Body of pancreas (tissue), 4 donors: ENCODE data around the gene ACVR1B. TPM values are rescaled to one million over a fixed set of nuclear protein-coding genes. Genes with fewer than 3 reads are reported as not detected.

ENCODE experiments used
- ATAC-seq: fragments of 150-250 bp; one replicate; pipeline ENCODE4 v1.9.1; 2016
- DNase-seq, 4 donors: peaks; one replicate each; pipeline ENCODE4 v3.0.0-alpha.2; 2019
- H3K27ac ChIP-seq, 4 donors: fragments of 200-600 bp; sonication (generic); 1 replicate in 3 of 4; 2 replicates in 1 of 4; pipeline versions ENCODE4 v1.5.1 to v1.6.1; 2016 to 2019; ENCODE audit warnings: mild to moderate bottlenecking in 1 of 4, mixed read lengths in 1 of 4, moderate library complexity in 1 of 4
- H3K27me3 ChIP-seq, 2 donors: fragments of 200-600 bp; sonication (generic); one replicate each; pipeline ENCODE4 v1.6.0; 2016; ENCODE audit warnings: mild to moderate bottlenecking in 1 of 2
- H3K36me3 ChIP-seq, 2 donors: fragments of 200-600 bp; sonication (generic); replicated peaks in 1 of 2; 2 replicates each; pipeline ENCODE4 v1.5.1; 2016; ENCODE audit warnings: low read depth in 2 of 2; ENCODE audit not compliant: insufficient read depth in 1 of 2
- H3K4me1 ChIP-seq: fragments of 200-600 bp; sonication (generic); one replicate; pipeline ENCODE4 v1.6.0; 2016
- H3K4me3 ChIP-seq, 2 donors: fragments of 200-600 bp; sonication (generic); 1 replicate in 1 of 2; 2 replicates in 1 of 2; pipeline ENCODE4 v1.5.1; 2016 to 2019
- H3K9me3 ChIP-seq, 3 donors: fragments of 200-600 bp; sonication (generic); 1 replicate in 2 of 3; 2 replicates in 1 of 3; pipeline ENCODE4 v1.5.1; 2016
- POLR2A ChIP-seq, 3 donors: fragments of 450-650 bp; IDR thresholded peaks; one replicate each; pipeline ENCODE4 v1.6.1; 2016; ENCODE audit warnings: antibody characterized with exemption in 3 of 3, mild to moderate bottlenecking in 2 of 3
- WGBS, 2 donors: methylation state at CpG; one replicate each; pipeline ENCODE4 v1.1.5; 2017; 5-methylcytosine and 5-hydroxymethylcytosine counted together
- intact Hi-C: fragments of 100-400 bp; cut with DNase I; formaldehyde crosslinking; loops from one replicate; pipeline ENCODE4 v1.15.1; 2023
- total RNA-seq, 2 donors: library from RNA; depleted of rRNA; stranded (reverse); fragments of >200 nt; gene quantifications; one replicate each; pipeline ENCODE4 v1.1.0, GENCODE V29; 2016
- TF ChIP-seq, protein P1 (sequence below), 7 experiments: fragments of 450-650 bp in 4 of 7; fragments of 200-600 bp in 3 of 7; sonication (generic) in 3 of 7; IDR thresholded peaks; one replicate each; pipeline ENCODE4 v1.5.1; 2016 to 2019; ENCODE audit warnings: antibody characterized with exemption in 7 of 7

Gene ACVR1B
- total RNA-seq, 2 donors from 2014 or later, result 19.8 to 21.8 TPM

DNA sequence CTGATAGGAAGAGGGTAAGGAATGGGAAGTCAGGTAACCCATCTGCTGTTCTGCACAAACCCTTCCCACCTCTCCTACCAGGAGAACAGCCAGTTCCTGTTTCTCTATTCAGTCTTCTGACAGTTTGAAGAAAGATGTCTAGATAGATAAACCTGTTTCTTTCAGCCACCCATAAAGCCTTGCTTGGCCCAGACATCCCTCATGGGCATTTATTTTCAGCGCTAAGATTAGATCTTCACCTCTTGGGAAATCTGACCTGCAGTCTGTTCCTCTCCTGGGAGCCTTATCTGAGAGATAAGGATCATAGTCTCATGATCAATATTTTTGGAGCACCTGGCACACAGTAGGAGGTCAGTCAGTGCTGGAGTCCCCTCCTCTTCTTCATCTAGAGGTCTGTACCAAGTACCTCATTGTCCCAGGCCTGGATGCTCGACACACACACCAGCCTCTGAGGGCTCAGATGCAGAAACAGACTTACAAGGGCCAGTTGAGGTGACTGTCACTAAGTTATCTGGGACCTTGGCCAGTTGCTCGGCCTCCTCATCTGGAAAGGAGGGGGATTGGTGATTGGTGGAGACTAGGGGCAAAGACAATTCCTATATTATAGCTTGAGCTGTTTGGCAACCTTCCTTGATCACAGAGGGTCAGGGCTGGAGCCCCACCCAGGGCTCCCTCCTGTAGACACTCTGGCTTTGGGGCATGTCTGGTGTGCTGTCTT is 26.0 kb upstream of the ACVR1B start:
- no peaks in the 10 kb centered on the region for H3K27me3 ChIP-seq
- H3K4me3 ChIP-seq, result no peak overlapping the region
- peak overlapping the region in 1 of 4 donors; percentile 10 for H3K27ac ChIP-seq
- TF ChIP-seq, protein P1, sequence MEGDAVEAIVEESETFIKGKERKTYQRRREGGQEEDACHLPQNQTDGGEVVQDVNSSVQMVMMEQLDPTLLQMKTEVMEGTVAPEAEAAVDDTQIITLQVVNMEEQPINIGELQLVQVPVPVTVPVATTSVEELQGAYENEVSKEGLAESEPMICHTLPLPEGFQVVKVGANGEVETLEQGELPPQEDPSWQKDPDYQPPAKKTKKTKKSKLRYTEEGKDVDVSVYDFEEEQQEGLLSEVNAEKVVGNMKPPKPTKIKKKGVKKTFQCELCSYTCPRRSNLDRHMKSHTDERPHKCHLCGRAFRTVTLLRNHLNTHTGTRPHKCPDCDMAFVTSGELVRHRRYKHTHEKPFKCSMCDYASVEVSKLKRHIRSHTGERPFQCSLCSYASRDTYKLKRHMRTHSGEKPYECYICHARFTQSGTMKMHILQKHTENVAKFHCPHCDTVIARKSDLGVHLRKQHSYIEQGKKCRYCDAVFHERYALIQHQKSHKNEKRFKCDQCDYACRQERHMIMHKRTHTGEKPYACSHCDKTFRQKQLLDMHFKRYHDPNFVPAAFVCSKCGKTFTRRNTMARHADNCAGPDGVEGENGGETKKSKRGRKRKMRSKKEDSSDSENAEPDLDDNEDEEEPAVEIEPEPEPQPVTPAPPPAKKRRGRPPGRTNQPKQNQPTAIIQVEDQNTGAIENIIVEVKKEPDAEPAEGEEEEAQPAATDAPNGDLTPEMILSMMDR (IDR thresholded peaks at IDR 0.05), result no peak
- no peak for TF ChIP-seq POLR2A (IDR thresholded peaks at IDR 0.05)
- ATAC-seq (no peak), DNase-seq (no peak)
- peaks cover 27% of the 10 kb centered on the region for H3K4me1 ChIP-seq
- intact Hi-C loops, result no loop called here
- H3K9me3 ChIP-seq, result no peaks in the 10 kb centered on the region
- H3K36me3 ChIP-seq, result no peaks in the 10 kb centered on the region
- WGBS, 2 donors, result 49 to 60% methylated on average over 2 to 3 of the region's 3 CpGs

DNA sequence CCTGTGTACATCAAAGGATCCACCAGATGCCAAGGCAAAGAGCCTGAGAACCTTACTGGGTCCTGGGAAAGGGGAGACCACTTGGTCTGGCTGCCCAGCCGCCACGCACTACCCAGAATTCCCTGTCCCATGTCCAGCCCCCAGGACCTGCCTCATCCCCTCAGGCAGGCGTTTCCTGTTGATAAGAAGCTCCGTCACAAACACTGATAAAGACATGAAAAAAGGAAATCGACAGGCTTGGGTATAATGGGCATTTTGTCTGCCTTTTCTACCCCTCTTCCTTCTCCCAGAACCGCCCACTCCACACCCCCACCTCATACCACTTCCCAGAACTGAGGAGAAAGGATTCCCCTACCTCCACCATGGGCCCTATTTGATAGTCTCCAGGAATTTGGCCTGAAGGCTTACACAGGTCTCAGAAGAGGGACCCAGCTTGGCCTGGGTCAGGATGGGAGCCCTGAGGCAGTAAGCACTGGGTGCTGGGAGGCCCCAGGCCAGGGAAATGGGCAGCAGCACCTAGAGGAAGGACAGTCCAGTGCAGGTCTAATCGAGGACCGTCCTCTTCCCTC is 25.4 kb upstream of the ACVR1B start:
- peaks cover 27% of the 10 kb centered on the region for H3K4me1 ChIP-seq
- H3K27ac ChIP-seq, result peak overlapping the region in 1 of 4 donors; percentile 10
- H3K27me3 ChIP-seq, result no peaks in the 10 kb centered on the region
- TF ChIP-seq, protein P1 (IDR thresholded peaks at IDR 0.05), result no peak
- TF ChIP-seq POLR2A (IDR thresholded peaks at IDR 0.05), result no peak
- no peak overlapping the region for H3K4me3 ChIP-seq
- H3K36me3 ChIP-seq, result no peaks in the 10 kb centered on the region
- no peak for ATAC-seq
- no peak for DNase-seq
- WGBS, 2 donors, result 43 to 50% methylated on average over 8 of the region's 8 CpGs
- no peaks in the 10 kb centered on the region for H3K9me3 ChIP-seq
- intact Hi-C loops, result no loop called here

DNA sequence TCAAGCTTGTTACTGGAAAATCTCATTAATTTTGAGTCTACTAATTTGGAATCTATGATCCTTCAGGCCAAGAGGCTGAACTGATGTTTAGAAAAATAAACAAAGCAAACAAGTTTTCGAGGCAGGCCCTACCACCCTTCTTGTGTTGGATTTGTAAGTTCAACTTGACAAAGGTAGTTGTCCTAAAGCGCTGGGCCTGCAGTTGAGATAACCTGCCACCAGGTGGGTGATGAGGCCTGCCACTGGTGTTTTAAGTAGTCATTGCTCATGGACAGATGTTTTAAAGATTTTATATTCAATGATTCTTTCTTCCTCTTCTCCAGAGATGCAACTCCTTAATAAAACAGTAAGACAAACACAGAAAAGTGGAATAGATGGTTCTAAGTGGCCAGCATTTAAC is 24.8 kb upstream of the ACVR1B start:
- ATAC-seq, result no peak
- TF ChIP-seq, protein P1 (IDR thresholded peaks at IDR 0.05), result peak; percentile 30 to 73 (median 66)
- no peak for TF ChIP-seq POLR2A (IDR thresholded peaks at IDR 0.05)
- Histone ChIP-seq H3K27ac (peak overlapping the region in 1 of 4 donors; percentile 10), H3K4me3 (no peak overlapping the region), H3K36me3 (no peaks in the 10 kb centered on the region), H3K4me1 (peaks cover 27% of the 10 kb centered on the region), H3K9me3 (no peaks in the 10 kb centered on the region), H3K27me3 (no peaks in the 10 kb centered on the region)
- intact Hi-C loops, result no loop called here
- 61 to 62% methylated on average over 2 of the region's 2 CpGs for WGBS, 2 donors
- peak; percentile 64 to 75 (median 68) for DNase-seq

GRCh38 chr12:51932218-51933076 is 19.1 kb upstream of the ACVR1B start:
- no peak for TF ChIP-seq POLR2A (IDR thresholded peaks at IDR 0.05)
- TF ChIP-seq, protein P1 (IDR thresholded peaks at IDR 0.05), result no peak
- peak; percentile 80 for ATAC-seq
- Histone ChIP-seq H3K4me3 (no peak overlapping the region), H3K36me3 (no peaks in the 10 kb centered on the region), H3K4me1 (peaks cover 8% of the 10 kb centered on the region), H3K27ac (peak overlapping the region in 1 of 4 donors; percentile 17), H3K27me3 (no peaks in the 10 kb centered on the region), H3K9me3 (no peaks in the 10 kb centered on the region)
- peak in 1 of 4 donors; percentile 28 for DNase-seq
- WGBS, 2 donors, result 10 to 19% methylated on average over 5 of the region's 5 CpGs
- intact Hi-C loops, result no loop called here
